Measurements from ENCODE around the gene EGFL8. TPM values are rescaled to one million over a fixed set of nuclear protein-coding genes. Genes with fewer than 3 reads are reported as not detected.

Gene EGFL8
- total RNA-seq, 1 donor, result 0.72 TPM

DNA sequence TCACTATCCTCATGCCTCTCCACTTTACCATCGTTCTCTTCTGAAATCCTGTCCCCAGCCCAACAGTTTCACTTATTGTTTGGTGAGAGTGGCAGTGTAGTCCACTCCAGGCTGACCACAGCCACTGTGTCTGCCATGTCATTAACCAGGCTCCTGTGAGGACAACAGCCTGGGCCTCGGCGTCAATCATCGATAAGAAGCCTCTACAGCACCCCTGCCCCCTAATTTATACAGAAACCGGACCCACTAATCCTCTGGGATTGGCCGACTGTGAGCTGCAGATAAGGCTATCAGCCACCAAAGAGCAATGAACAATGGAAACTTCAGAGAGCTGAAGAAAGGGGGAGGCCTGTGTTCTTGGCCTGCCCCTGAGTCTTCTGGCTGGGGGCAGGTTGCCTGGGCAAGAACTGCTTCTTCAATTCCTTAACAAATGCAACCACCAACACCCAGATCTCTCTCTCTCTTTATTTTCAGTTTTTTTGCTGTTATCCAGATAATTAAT lies 3.4 kb downstream of the EGFL8 start:
- H3K4me3 ChIP-seq (ENCODE audit: low read depth, low read length), result no peak overlapping the region
- TF ChIP-seq, protein P1, sequence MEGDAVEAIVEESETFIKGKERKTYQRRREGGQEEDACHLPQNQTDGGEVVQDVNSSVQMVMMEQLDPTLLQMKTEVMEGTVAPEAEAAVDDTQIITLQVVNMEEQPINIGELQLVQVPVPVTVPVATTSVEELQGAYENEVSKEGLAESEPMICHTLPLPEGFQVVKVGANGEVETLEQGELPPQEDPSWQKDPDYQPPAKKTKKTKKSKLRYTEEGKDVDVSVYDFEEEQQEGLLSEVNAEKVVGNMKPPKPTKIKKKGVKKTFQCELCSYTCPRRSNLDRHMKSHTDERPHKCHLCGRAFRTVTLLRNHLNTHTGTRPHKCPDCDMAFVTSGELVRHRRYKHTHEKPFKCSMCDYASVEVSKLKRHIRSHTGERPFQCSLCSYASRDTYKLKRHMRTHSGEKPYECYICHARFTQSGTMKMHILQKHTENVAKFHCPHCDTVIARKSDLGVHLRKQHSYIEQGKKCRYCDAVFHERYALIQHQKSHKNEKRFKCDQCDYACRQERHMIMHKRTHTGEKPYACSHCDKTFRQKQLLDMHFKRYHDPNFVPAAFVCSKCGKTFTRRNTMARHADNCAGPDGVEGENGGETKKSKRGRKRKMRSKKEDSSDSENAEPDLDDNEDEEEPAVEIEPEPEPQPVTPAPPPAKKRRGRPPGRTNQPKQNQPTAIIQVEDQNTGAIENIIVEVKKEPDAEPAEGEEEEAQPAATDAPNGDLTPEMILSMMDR (IDR thresholded peaks at IDR 0.05; ENCODE audit: insufficient read depth, low read length), result no peak
- no peak for DNase-seq (ENCODE audit: low read depth)

GRCh38 chr6:32168350-32168749 lies 4.0 kb downstream of the EGFL8 start:
- DNase-seq (ENCODE audit: low read depth), result no peak
- TF ChIP-seq, protein P1 (IDR thresholded peaks at IDR 0.05; ENCODE audit: insufficient read depth, low read length), result no peak
- no peak overlapping the region for H3K4me3 ChIP-seq (ENCODE audit: low read depth, low read length)

GRCh38 chr6:32168807-32169591 lies 4.6 kb downstream of the EGFL8 start:
- no peak for DNase-seq (ENCODE audit: low read depth)
- H3K4me3 ChIP-seq (ENCODE audit: low read depth, low read length), result no peak overlapping the region
- TF ChIP-seq, protein P1 (IDR thresholded peaks at IDR 0.05; ENCODE audit: insufficient read depth, low read length), result no peak

DNA sequence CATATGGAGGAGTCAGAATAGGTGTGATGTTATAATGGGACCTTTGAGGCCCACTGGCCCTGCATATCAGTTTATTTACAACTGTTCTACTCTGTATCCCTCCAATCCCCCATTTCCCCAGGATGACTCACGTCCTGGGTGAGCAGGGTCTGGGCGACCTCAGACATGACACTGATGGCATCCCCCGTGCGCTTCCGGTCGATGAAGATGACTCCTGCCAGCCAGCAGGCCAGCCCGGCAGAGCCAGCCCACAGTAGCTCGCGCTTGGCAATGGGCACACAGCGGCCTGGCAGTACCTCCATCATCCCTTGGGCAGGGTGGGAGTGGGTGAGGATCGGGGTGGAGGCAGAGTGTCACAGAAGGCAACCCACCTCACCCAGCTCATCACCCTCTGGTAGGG lies 5.9 kb downstream of the EGFL8 start:
- TF ChIP-seq, protein P1 (IDR thresholded peaks at IDR 0.05; ENCODE audit: insufficient read depth, low read length), result no peak

GRCh38 chr6:32171234-32171633 lies 6.8 kb downstream of the EGFL8 start:
- H3K4me3 ChIP-seq (ENCODE audit: low read depth, low read length), result no peak overlapping the region
- TF ChIP-seq, protein P1 (IDR thresholded peaks at IDR 0.05; ENCODE audit: insufficient read depth, low read length), result no peak
- DNase-seq (ENCODE audit: low read depth), result no peak

More for the DNA sequence above, 5.9 kb downstream of the EGFL8 start:
- no peak overlapping the region for H3K4me3 ChIP-seq (ENCODE audit: low read depth, low read length)
- DNase-seq (ENCODE audit: low read depth), result no peak

GRCh38 chr6:32173051-32173727 lies 8.8 kb downstream of the EGFL8 start:
- no peak for DNase-seq (ENCODE audit: low read depth)
- TF ChIP-seq, protein P1 (IDR thresholded peaks at IDR 0.05; ENCODE audit: insufficient read depth, low read length), result no peak
- H3K4me3 ChIP-seq (ENCODE audit: low read depth, low read length), result no peak overlapping the region

All from fibroblast of the aortic adventitia (primary cell).